Measurements from ENCODE around the gene C16orf87.

- TF ChIP-seq CTCF (IDR thresholded peaks at IDR 0.05) (no peak), EZH2 (IDR thresholded peaks at IDR 0.05; ENCODE audit: borderline replicate concordance, insufficient read depth, low read depth, low read length, poor library complexity, severe bottlenecking) (no peak)
These were observed 18.1 kb upstream of the C16orf87 start for GRCh38 chr16:46848768-46849764.

All from B cell (primary cell).